Small intestine (tissue), 7 donors: ENCODE data around the gene CEP131. TPM values are rescaled to one million over a fixed set of nuclear protein-coding genes. Genes with fewer than 3 reads are reported as not detected.

Source experiments
- DNase-seq, 2 donors: peaks; one replicate each; pipeline versions ENCODE4 v3.0.0 to v3.0.0-alpha.2; 2013
- FAIRE-seq: peaks from 2 replicates; lab custom pipeline; 2012; peaks lifted over from hg19 to GRCh38; lab: Jason Lieb, UNC
- H3K27ac ChIP-seq, 3 donors: one replicate each; pipeline ENCODE4 v1.5.1; 2013; ENCODE audit warnings: low read length in 2 of 3, mild to moderate bottlenecking in 2 of 3, control low read depth in 1 of 3, inconsistent platforms in 1 of 3, low read depth in 1 of 3, moderate library complexity in 1 of 3
- H3K27me3 ChIP-seq, 3 donors: one replicate each; pipeline ENCODE4 v1.6.1; 2013; ENCODE audit warnings: low read length in 3 of 3, inconsistent platforms in 1 of 3; ENCODE audit not compliant: control insufficient read depth in 3 of 3, insufficient read depth in 3 of 3
- H3K36me3 ChIP-seq, 3 donors: one replicate each; pipeline ENCODE4 v1.6.1; 2013; ENCODE audit warnings: low read length in 3 of 3, inconsistent platforms in 1 of 3, low read depth in 1 of 3, mild to moderate bottlenecking in 1 of 3, moderate library complexity in 1 of 3; ENCODE audit not compliant: control insufficient read depth in 3 of 3, insufficient read depth in 2 of 3
- H3K4me1 ChIP-seq, 3 donors: one replicate each; pipeline ENCODE4 v1.6.1; 2013; ENCODE audit warnings: low read length in 2 of 3, inconsistent platforms in 1 of 3, low read depth in 1 of 3, mild to moderate bottlenecking in 1 of 3, moderate library complexity in 1 of 3; ENCODE audit not compliant: control insufficient read depth in 3 of 3, insufficient read depth in 2 of 3
- H3K4me3 ChIP-seq, 3 donors: one replicate each; pipeline ENCODE4 v1.5.1; 2013; ENCODE audit warnings: low read length in 3 of 3, control low read depth in 1 of 3, inconsistent platforms in 1 of 3, low read depth in 1 of 3, mild to moderate bottlenecking in 1 of 3, moderate library complexity in 1 of 3
- H3K9me3 ChIP-seq, 2 donors: one replicate each; pipeline ENCODE4 v1.6.1; 2013; ENCODE audit warnings: low read depth in 1 of 2, low read length in 1 of 2; ENCODE audit not compliant: control insufficient read depth in 2 of 2, insufficient read depth in 1 of 2
- WGBS, 3 donors: extraction: QIAGEN DNeasy Blood & Tissue Kit; methylation state at CpG; one replicate each; pipeline ENCODE4 v1.1.7; 2013; 5-methylcytosine and 5-hydroxymethylcytosine counted together
- polyA plus RNA-seq, 4 donors: library from polyadenylated mRNA; stranded (reverse) in 3 of 4; unstranded in 1 of 4; fragments of 200-250 nt in 3 of 4; fragments of 120-200 nt in 1 of 4; gene quantifications; one replicate each; pipeline versions ENCODE4 v1.2.1 to v1.2.3, GENCODE V29; 2013
- donor health status: healthy with polysubstance abuse.
- donor health status: control.
- donor health status: control.
- donor health status: Bipolar disorder and iron deficiency.
- donor health status: healthy.

CEP131 gene
- polyA plus RNA-seq, 4 donors, result 4.0 to 8.8 (median 6.6) TPM

- no peak for FAIRE-seq
- no peaks in the 10 kb centered on the region for H3K27me3 ChIP-seq
- no peak overlapping the region for H3K4me3 ChIP-seq
- H3K27ac ChIP-seq, result no peak overlapping the region
- 92 to 94% (median 93%) methylated on average over 36 of the region's 36 CpGs for WGBS, 3 donors
- no peak for DNase-seq
- H3K36me3 ChIP-seq, result peaks cover 23 to 97% (median 29%) of the 10 kb centered on the region in 3 donors
- H3K9me3 ChIP-seq, result no peaks in the 10 kb centered on the region
- H3K4me1 ChIP-seq, result no peaks in the 10 kb centered on the region
Measured at GRCh38 chr17:81261582-81262336, 39.0 kb upstream of the CEP131 start.

GRCh38 chr17:81261096-81261495 is 38.3 kb upstream of the CEP131 start:
- Histone ChIP-seq H3K9me3 (no peaks in the 10 kb centered on the region), H3K27me3 (no peaks in the 10 kb centered on the region), H3K27ac (no peak overlapping the region), H3K4me3 (no peak overlapping the region), H3K36me3 (peaks cover 23 to 100% (median 26%) of the 10 kb centered on the region in 3 donors), H3K4me1 (peaks cover 0 to 1% (median 0%) of the 10 kb centered on the region in 3 donors)
- FAIRE-seq (no peak), DNase-seq (no peak)
- WGBS, 3 donors, result 93 to 96% (median 96%) methylated on average over 18 of the region's 18 CpGs

- no peak for DNase-seq
Measured at GRCh38 chr17:81260641-81261040, 37.9 kb upstream of the CEP131 start.

GRCh38 chr17:81260171-81260570 is 37.4 kb upstream of the CEP131 start:
- Histone ChIP-seq H3K36me3 (peaks cover 17 to 100% (median 26%) of the 10 kb centered on the region in 3 donors), H3K27me3 (no peaks in the 10 kb centered on the region), H3K27ac (no peak overlapping the region), H3K9me3 (no peaks in the 10 kb centered on the region), H3K4me1 (peaks cover 0 to 10% (median 0%) of the 10 kb centered on the region in 3 donors), H3K4me3 (no peak overlapping the region)
- FAIRE-seq (no peak), DNase-seq (no peak)
- 95 to 96% (median 96%) methylated on average over 16 to 17 of the region's 17 CpGs for WGBS, 3 donors

More at GRCh38 chr17:81260641-81261040, 37.9 kb upstream of the CEP131 start:
- Histone ChIP-seq H3K27me3 (no peaks in the 10 kb centered on the region), H3K27ac (no peak overlapping the region), H3K4me3 (no peak overlapping the region), H3K4me1 (peaks cover 0 to 5% (median 0%) of the 10 kb centered on the region in 3 donors), H3K9me3 (no peaks in the 10 kb centered on the region), H3K36me3 (peaks cover 19 to 100% (median 26%) of the 10 kb centered on the region in 3 donors)
- FAIRE-seq, result no peak
- 92 to 96% (median 95%) methylated on average over 19 of the region's 19 CpGs for WGBS, 3 donors

DNA sequence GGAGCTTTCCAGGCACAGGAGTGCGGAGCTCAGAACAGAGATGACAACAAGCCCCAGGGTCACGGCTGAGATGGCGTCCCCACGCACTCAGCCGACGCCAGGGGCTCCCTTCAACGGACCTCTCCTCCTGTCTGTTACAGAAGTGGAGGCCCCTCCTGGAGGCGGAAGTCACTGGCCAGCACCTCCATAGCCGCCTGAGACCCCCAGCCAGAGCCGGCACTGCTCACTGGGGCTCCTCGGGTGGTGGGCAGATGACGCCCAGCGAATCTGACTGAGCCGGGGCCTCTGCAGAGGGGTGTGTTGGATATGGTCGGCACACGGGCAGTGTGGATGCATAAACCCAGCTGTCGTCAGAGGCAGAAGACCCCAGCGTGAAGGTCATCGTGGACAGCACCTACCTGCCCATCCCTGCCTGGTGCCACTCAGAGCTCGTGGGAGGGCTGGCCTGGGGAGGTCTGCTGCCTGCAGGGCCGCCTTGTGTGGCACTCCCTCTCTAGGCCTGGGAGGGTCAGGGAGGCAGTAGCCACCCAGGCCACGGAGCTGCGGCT is 36.4 kb upstream of the CEP131 start:
- Histone ChIP-seq H3K4me1 (peaks cover 0 to 20% (median 0%) of the 10 kb centered on the region in 3 donors), H3K9me3 (no peaks in the 10 kb centered on the region), H3K36me3 (peaks cover 17 to 91% (median 20%) of the 10 kb centered on the region in 3 donors), H3K27ac (no peak overlapping the region), H3K27me3 (no peaks in the 10 kb centered on the region), H3K4me3 (no peak overlapping the region)
- WGBS, 3 donors, result 93 to 97% (median 95%) methylated on average over 23 of the region's 23 CpGs
- FAIRE-seq (no peak), DNase-seq (no peak)

DNA sequence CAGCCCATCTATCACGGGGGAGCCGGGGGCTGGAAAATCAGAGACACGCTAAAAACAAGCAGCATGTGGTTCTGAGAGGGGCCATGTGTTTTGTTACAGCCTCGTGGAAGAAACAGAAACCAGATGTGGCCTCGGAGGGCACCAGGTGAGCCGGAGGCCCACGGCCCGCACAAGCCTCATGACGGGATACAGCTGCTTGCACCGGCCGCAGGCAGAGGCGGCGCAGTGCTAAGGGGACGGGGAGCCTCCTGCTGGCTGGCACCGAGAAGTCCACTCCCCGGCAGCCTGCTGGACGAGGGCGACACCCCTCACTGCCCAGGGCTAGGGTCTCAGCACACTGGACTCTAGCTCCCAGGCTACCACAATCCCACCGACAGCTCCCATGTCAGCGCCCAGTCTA is 35.5 kb upstream of the CEP131 start:
- WGBS, 3 donors, result 87 to 91% (median 90%) methylated on average over 19 to 20 of the region's 20 CpGs
- DNase-seq (no peak), FAIRE-seq (no peak)
- Histone ChIP-seq H3K27me3 (no peaks in the 10 kb centered on the region), H3K9me3 (no peaks in the 10 kb centered on the region), H3K4me3 (no peak overlapping the region), H3K4me1 (peaks cover 0 to 21% (median 0%) of the 10 kb centered on the region in 3 donors), H3K27ac (no peak overlapping the region), H3K36me3 (peaks cover 15 to 86% (median 17%) of the 10 kb centered on the region in 3 donors)

GRCh38 chr17:81257533-81257932 is 34.8 kb upstream of the CEP131 start:
- no peaks in the 10 kb centered on the region for H3K9me3 ChIP-seq
- peaks cover 0 to 28% (median 5%) of the 10 kb centered on the region in 3 donors for H3K4me1 ChIP-seq
- no peaks in the 10 kb centered on the region for H3K27me3 ChIP-seq
- FAIRE-seq (no peak), DNase-seq (no peak)
- H3K27ac ChIP-seq, result no peak overlapping the region
- 94 to 96% (median 95%) methylated on average over 19 of the region's 19 CpGs for WGBS, 3 donors
- H3K36me3 ChIP-seq, result peaks cover 15 to 85% (median 20%) of the 10 kb centered on the region in 3 donors
- H3K4me3 ChIP-seq, result no peak overlapping the region

GRCh38 chr17:81256616-81257015 is 33.9 kb upstream of the CEP131 start:
- no peak overlapping the region for H3K27ac ChIP-seq
- DNase-seq, result no peak
- H3K36me3 ChIP-seq, result peaks cover 11 to 85% (median 21%) of the 10 kb centered on the region in 3 donors

More at GRCh38 chr17:81256616-81257015, 33.9 kb upstream of the CEP131 start:
- no peak overlapping the region for H3K4me3 ChIP-seq
- 81 to 86% (median 82%) methylated on average over 12 of the region's 12 CpGs for WGBS, 3 donors
- H3K9me3 ChIP-seq, result no peaks in the 10 kb centered on the region
- no peaks in the 10 kb centered on the region for H3K27me3 ChIP-seq
- FAIRE-seq, result no peak
- peaks cover 0 to 37% (median 5%) of the 10 kb centered on the region in 3 donors for H3K4me1 ChIP-seq
